ENCODE data around the gene BCAR1.
A peak's percentile ranks its signal among the peaks of the same experiment; 100 is the strongest.
"Not testable (repeated sequence)": the region's sequence is repeated elsewhere in the genome, so short reads cannot be mapped to it uniquely, and the experiment has no call there.

BCAR1 gene

DNA sequence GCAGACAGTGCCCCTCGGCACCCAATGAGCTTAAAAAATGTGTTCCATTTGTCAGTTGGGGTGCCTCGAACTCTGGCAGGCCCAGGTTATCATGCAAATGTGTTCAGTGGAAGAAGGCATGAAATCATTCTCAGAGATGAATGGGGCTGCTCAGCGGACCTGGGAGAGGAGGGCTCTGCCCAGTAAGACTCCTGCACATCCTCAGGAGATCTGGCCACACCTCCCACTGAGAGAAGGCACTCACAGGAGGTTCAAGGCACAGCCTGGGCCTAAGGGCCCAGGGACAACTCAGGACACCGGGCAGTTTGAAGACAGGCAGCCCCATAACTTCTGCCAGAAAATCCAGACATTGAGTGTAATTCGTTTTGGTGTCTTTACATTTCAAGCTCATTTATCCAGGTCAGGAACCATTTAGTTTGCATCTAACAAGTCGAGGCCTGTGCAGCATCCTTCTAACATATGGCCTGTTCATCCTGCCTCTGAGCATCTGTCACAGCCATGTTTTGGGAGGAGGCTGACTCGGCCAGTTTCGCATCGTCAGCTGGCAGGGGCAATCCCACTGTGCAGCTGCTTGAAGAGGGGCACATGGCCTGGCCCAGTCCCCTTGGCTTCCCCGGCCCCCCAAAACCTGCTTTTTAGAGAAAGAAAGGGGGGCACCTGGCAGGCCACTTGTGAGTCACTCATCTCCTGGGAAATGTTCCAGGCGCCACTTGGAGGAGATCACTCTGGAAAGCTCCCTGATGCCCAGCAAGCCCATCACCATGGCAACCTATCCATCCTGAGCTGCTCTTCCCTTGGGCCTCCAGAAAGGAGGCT is 31.2 kb upstream of the BCAR1 start:
- ATAC-seq (replicated peaks), result no peak
- H3K27ac Mint-ChIP-seq, result no peak overlapping the region
- H3K27me3 Mint-ChIP-seq, result peaks cover 19 to 22% of the 10 kb centered on the region in 2 donors

DNA sequence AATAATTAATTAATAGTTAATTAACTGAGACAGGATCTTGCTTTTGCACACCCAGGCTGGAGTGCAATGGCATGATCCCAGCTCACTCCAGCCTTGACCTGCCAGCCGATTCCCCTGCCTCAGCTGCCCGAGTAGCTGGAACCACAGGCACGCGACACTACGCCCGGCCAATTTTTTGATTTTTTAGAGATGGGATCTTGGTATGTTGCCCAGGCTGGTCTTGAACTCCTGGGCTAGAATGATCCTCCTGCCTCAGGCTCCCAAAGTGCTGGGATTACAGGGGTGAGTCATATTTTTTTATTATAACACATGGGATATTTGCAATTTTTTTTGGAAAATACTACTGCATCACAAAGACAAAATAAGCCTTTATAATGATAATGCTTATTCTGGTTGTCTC is 30.4 kb upstream of the BCAR1 start:
- H3K27me3 Mint-ChIP-seq, result peaks cover 26 to 29% of the 10 kb centered on the region in 2 donors
- no peak for DNase-seq

More for the DNA sequence above, 31.2 kb upstream of the BCAR1 start:
- no peak overlapping the region for H3K4me3 Mint-ChIP-seq
- no peak for DNase-seq
- peaks cover 14 to 16% of the 10 kb centered on the region in 2 donors for H3K36me3 Mint-ChIP-seq
- H3K4me1 Mint-ChIP-seq, result no peaks in the 10 kb centered on the region
- H3K9me3 Mint-ChIP-seq, result peaks cover 0 to 3% of the 10 kb centered on the region in 2 donors

GRCh38 chr16:75281009-75281408 is 29.6 kb upstream of the BCAR1 start:
- H3K27ac Mint-ChIP-seq; ATAC-seq (replicated peaks); DNase-seq; H3K4me1 Mint-ChIP-seq; H3K9me3 Mint-ChIP-seq; H3K4me3 Mint-ChIP-seq: not testable (repeated sequence)
- Mint-ChIP-seq H3K36me3 (peaks cover 14 to 17% of the 10 kb centered on the region in 2 donors), H3K27me3 (peaks cover 26 to 29% of the 10 kb centered on the region in 2 donors)

More for the DNA sequence above, 30.4 kb upstream of the BCAR1 start:
- H3K36me3 Mint-ChIP-seq, result peaks cover 17% of the 10 kb centered on the region in 2 donors
- H3K27ac Mint-ChIP-seq, result no peak overlapping the region
- ATAC-seq (replicated peaks), result no peak
- H3K4me3 Mint-ChIP-seq, result no peak overlapping the region
- H3K4me1 Mint-ChIP-seq, result no peaks in the 10 kb centered on the region
- H3K9me3 Mint-ChIP-seq, result peaks cover 0 to 6% of the 10 kb centered on the region in 2 donors

GRCh38 chr16:75280331-75280804 is 28.9 kb upstream of the BCAR1 start:
- no peak overlapping the region for H3K4me3 Mint-ChIP-seq
- H3K27me3 Mint-ChIP-seq, result peaks cover 29 to 30% of the 10 kb centered on the region in 2 donors
- peaks cover 12 to 14% of the 10 kb centered on the region in 2 donors for H3K36me3 Mint-ChIP-seq
- no peaks in the 10 kb centered on the region for H3K4me1 Mint-ChIP-seq
- H3K9me3 Mint-ChIP-seq, result peaks cover 0 to 6% of the 10 kb centered on the region in 2 donors
- DNase-seq, result no peak
- H3K27ac Mint-ChIP-seq, result peak overlapping the region; percentile 26
- no peak for ATAC-seq (replicated peaks)

DNA sequence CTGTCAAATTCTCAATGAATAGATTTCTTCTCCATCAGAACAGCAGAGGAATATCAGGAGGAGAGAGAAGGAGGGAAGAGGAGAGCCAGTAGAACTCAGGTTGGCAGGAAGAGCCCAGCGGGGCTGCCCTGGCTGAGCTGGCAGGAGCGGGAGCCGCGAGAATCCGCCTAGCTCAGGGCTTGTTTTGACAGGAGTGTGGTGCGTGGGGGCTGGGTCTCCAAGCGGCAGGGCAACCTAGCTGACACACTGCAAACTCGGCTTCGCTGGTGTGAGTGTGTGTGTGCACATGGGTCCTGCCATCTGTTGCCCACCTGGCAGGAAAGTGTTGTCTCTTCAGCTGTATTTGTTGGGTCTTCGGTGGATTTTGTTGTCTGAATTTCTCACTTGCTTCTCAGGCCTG is 27.9 kb upstream of the BCAR1 start:
- Mint-ChIP-seq H3K36me3 (peaks cover 6 to 11% of the 10 kb centered on the region in 2 donors), H3K4me3 (no peak overlapping the region), H3K27me3 (peaks cover 36 to 40% of the 10 kb centered on the region in 2 donors), H3K4me1 (no peaks in the 10 kb centered on the region), H3K27ac (no peak overlapping the region), H3K9me3 (peaks cover 0 to 6% of the 10 kb centered on the region in 2 donors)
- no peak for ATAC-seq (replicated peaks)
- no peak for DNase-seq

DNA sequence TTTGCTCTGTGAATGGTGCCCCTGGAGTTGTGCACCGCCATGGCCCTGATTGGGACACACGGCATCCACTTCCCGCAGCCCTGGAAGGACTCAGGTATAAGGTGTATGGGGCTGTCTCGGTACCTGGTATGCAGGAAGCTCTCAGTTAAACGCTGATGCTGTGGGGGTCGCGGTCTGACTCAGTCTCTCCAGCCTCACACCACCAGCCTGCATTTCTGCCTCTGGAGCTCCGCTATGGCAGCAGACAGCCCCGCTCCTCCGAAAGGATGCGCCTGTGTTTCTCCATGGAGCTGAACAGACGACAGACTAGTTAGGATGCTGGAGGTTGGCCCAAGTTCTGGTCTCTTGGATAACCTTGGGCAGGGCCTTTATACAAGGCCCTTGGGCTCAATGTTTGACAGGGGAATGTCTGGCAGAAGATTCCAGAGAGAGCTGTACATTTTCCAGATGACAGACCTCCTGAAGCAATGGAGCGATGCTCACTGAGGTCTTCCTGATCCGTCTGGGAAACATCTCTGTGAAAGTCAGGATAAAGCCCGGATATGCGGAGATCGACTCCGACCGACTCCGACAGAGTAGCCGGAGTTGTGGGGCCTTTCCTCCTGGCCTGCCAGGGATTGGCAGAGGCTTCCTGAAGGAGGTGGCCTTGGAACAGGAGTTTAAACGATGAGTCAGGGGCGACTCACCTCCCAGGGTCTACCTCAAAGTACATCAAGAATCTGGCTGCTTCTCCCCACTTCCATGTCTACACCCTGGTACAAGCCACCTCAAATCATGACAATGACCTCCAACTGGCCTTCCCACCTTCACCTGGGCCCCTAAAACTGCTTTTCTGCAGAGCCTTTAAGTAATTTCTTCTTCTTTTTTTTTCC is 21.9 kb upstream of the BCAR1 start:
- H3K27ac Mint-ChIP-seq, result no peak overlapping the region
- H3K4me1 Mint-ChIP-seq, result peaks cover 0 to 2% of the 10 kb centered on the region in 2 donors
- DNase-seq (no peak), ATAC-seq (replicated peaks) (no peak)
- peaks cover 3 to 7% of the 10 kb centered on the region in 2 donors for H3K36me3 Mint-ChIP-seq
- no peak overlapping the region for H3K4me3 Mint-ChIP-seq
- peaks cover 0 to 6% of the 10 kb centered on the region in 2 donors for H3K9me3 Mint-ChIP-seq
- H3K27me3 Mint-ChIP-seq, result peaks cover 34 to 57% of the 10 kb centered on the region in 2 donors

- DNase-seq; H3K27ac Mint-ChIP-seq; H3K36me3 Mint-ChIP-seq; H3K9me3 Mint-ChIP-seq; ATAC-seq (replicated peaks); H3K4me3 Mint-ChIP-seq; H3K4me1 Mint-ChIP-seq: not testable (repeated sequence)
- peaks cover 32 to 53% of the 10 kb centered on the region in 2 donors for H3K27me3 Mint-ChIP-seq
These were observed 21.2 kb upstream of the BCAR1 start for GRCh38 chr16:75272629-75273028.

DNA sequence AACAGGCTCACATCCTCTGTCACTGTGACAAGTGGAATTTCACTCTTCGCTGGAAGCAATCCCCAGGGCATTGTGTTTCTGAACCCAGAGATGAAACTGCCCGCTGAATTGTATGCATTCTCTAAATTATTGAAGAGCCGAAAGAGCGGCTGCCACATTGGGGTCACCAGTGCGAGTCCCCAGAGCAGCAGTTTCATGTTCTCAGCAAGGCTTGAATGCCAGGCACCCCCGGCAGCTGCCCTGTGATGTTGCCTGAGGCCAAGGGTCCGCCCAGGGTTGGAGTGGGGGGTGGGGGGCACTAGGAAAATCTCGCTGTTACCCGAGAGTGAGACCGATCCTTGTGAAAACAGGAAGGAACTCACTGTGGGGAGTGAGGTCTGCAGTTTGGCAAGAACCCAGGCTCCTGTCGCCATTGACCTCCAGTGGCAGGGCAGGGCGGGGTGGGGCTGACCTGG is 20.7 kb upstream of the BCAR1 start:
- Mint-ChIP-seq H3K4me1 (peaks cover 0 to 2% of the 10 kb centered on the region in 2 donors), H3K27ac (no peak overlapping the region), H3K27me3 (peaks cover 29 to 48% of the 10 kb centered on the region in 2 donors), H3K4me3 (no peak overlapping the region), H3K9me3 (no peaks in the 10 kb centered on the region), H3K36me3 (no peaks in the 10 kb centered on the region)
- DNase-seq, result no peak
- ATAC-seq (replicated peaks), result peak; percentile 14 to 54

DNA sequence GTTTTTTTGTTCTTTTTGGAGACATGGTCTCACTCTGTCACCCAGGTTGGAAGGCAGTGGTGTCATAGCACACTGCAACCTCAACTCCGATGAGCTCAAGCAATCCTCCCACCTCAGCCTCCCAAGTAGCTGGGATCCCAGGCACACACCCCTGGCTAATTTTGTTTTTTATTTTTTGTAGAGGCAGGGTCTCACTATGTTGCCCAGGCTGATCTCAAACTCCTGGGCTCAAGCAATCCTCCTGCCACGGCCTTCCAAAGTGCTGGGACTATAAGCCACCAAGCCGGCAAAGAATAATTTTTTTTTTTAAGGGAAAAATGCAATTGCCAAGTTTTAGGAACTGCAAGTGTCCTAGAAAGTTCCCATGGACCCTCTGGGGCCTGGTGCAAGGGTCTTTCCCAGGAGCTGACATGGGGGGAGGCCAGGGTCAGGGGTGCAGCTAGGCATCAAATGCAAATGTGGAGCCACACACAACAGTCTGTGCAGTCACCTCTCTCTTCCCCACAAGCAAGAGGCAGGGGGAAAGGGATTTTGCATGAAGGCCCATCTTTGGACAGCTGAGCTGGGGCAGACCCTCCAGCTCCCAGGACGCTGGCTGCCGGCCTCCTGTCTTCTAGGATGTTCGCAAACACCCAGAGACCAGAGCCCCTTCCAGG is 20.1 kb upstream of the BCAR1 start:
- H3K9me3 Mint-ChIP-seq, result no peaks in the 10 kb centered on the region
- peaks cover 34 to 51% of the 10 kb centered on the region in 2 donors for H3K27me3 Mint-ChIP-seq
- no peak for DNase-seq
- no peaks in the 10 kb centered on the region for H3K36me3 Mint-ChIP-seq
- peak in 1 of 2 donors; percentile 38 for ATAC-seq (replicated peaks)
- H3K27ac Mint-ChIP-seq, result no peak overlapping the region
- H3K4me1 Mint-ChIP-seq, result peaks cover 1 to 2% of the 10 kb centered on the region in 2 donors
- no peak overlapping the region for H3K4me3 Mint-ChIP-seq

GRCh38 chr16:75269358-75269757 is 17.9 kb upstream of the BCAR1 start:
- peaks cover 41 to 53% of the 10 kb centered on the region in 2 donors for H3K27me3 Mint-ChIP-seq
- H3K9me3 Mint-ChIP-seq, result not testable (repeated sequence)

GRCh38 chr16:75267631-75268264 is 16.3 kb upstream of the BCAR1 start:
- no peak overlapping the region for H3K27ac Mint-ChIP-seq
- H3K4me3 Mint-ChIP-seq, result no peak overlapping the region
- peaks cover 49 to 53% of the 10 kb centered on the region in 2 donors for H3K27me3 Mint-ChIP-seq
- DNase-seq, result no peak
- no peak for ATAC-seq (replicated peaks)
- H3K4me1 Mint-ChIP-seq, result peaks cover 10 to 18% of the 10 kb centered on the region in 2 donors
- H3K9me3 Mint-ChIP-seq, result no peaks in the 10 kb centered on the region
- no peaks in the 10 kb centered on the region for H3K36me3 Mint-ChIP-seq

More at GRCh38 chr16:75269358-75269757, 17.9 kb upstream of the BCAR1 start:
- peaks cover 10 to 16% of the 10 kb centered on the region in 2 donors for H3K4me1 Mint-ChIP-seq
- not testable (repeated sequence) for H3K36me3 Mint-ChIP-seq; H3K4me3 Mint-ChIP-seq; ATAC-seq (replicated peaks); H3K27ac Mint-ChIP-seq; DNase-seq

DNA sequence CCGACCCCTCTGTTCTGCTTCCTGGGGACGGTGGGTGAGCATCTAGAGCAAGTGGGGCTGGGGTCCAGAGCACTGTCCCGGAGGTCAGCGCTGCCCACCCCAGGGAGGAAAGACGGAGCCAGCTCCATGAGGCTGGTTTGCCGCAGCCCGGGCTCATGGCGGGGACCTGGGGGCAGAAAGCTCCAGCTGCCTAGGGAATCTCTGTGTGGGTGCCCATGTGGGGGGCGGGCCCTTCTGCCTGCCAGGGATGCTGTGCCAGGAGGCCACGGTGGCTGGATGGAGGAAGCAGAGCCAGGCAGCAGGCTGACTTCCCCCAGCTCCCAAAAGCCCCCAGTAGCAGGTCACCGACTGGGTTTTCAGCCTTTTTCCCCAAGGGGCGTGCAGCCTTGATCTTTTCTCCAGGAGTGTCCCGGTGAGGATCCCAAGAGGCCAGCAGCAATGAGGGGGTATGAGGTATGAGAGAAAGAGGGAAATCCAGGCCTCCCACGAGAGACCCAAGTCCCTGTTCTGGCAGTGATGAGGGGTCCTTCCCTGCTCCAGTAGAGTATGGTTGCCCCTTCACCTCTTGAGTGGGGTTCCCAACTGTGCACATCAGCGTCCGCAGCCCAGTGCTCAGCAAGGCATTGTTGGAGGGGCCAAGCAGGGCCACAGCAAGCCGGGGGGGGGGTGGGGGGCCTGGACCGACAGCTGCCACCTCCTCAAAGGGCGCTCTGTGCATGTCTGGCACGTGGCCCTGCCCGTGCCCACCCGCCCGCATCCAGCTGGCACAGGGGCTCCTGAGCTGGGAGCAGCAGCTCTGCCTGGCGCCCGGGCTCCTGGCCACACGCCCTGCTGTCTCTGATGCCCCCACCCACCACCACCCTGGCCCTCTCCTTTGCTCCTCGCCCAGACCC is 15.6 kb upstream of the BCAR1 start:
- Mint-ChIP-seq H3K4me3 (peak overlapping the region; percentile 76 to 79), H3K36me3 (no peaks in the 10 kb centered on the region), H3K27ac (no peak overlapping the region), H3K27me3 (peaks cover 52 to 57% of the 10 kb centered on the region in 2 donors), H3K9me3 (no peaks in the 10 kb centered on the region), H3K4me1 (peaks cover 8 to 18% of the 10 kb centered on the region in 2 donors)
- DNase-seq (no peak), ATAC-seq (replicated peaks) (no peak)
